Liver (tissue), 9 donors: ENCODE data around the gene GNG7. TPM values are rescaled to one million over a fixed set of nuclear protein-coding genes. Genes with fewer than 3 reads are reported as not detected.

Experiments
- DNase-seq: peaks from one replicate; pipeline ENCODE4 v3.0.0-alpha.2; 2017; ENCODE audit warnings: low spot score
- H3K27ac ChIP-seq, 2 donors: one replicate each; pipeline ENCODE4 v1.7.0; 2013; ENCODE audit warnings: inconsistent platforms in 2 of 2, low read length in 2 of 2, control low read depth in 1 of 2, low read depth in 1 of 2, mild to moderate bottlenecking in 1 of 2
- H3K27me3 ChIP-seq, 4 donors: one replicate each; pipeline versions ENCODE4 v1.6.1 to v1.7.0; 2013; ENCODE audit warnings: low read length in 3 of 4, inconsistent platforms in 1 of 4, mild to moderate bottlenecking in 1 of 4, moderate library complexity in 1 of 4; ENCODE audit not compliant: control insufficient read depth in 4 of 4, insufficient read depth in 4 of 4
- H3K36me3 ChIP-seq, 4 donors: one replicate each; pipeline versions ENCODE4 v1.6.1 to v1.7.0; 2013; ENCODE audit warnings: low read length in 3 of 4, mild to moderate bottlenecking in 3 of 4, low read depth in 1 of 4, moderate library complexity in 1 of 4; ENCODE audit not compliant: control insufficient read depth in 4 of 4, insufficient read depth in 3 of 4
- H3K4me1 ChIP-seq, 4 donors: one replicate each; pipeline versions ENCODE4 v1.6.1 to v1.7.0; 2013; ENCODE audit warnings: low read length in 3 of 4, mild to moderate bottlenecking in 3 of 4, moderate library complexity in 1 of 4; ENCODE audit not compliant: control insufficient read depth in 4 of 4, insufficient read depth in 4 of 4
- H3K4me3 ChIP-seq, 3 donors: one replicate each; pipeline versions ENCODE4 v1.6.1 to v1.7.0; 2013; ENCODE audit warnings: low read length in 3 of 3, control low read depth in 1 of 3, low read depth in 1 of 3, mild to moderate bottlenecking in 1 of 3
- H3K9ac ChIP-seq, 2 donors: one replicate each; pipeline ENCODE4 v1.7.0; 2013; ENCODE audit warnings: low read length in 2 of 2, mild to moderate bottlenecking in 2 of 2, moderate library complexity in 2 of 2, control low read depth in 1 of 2, low read depth in 1 of 2
- H3K9me3 ChIP-seq, 4 donors: one replicate each; pipeline versions ENCODE4 v1.6.1 to v1.7.0; 2013; ENCODE audit warnings: low read length in 3 of 4; ENCODE audit not compliant: control insufficient read depth in 4 of 4
- EGR1 ChIP-seq, 2 donors: IDR thresholded peaks; 2 replicates each; pipeline ENCODE4 v1.6.1; 2016 to 2018; ENCODE audit warnings: antibody characterized with exemption in 2 of 2, low read depth in 2 of 2
- FOXA1 ChIP-seq: IDR thresholded peaks from 2 replicates; pipeline ENCODE4 v1.6.1; 2016; ENCODE audit warnings: antibody characterized with exemption
- FOXA2 ChIP-seq: IDR thresholded peaks from 2 replicates; pipeline ENCODE4 v1.6.1; 2016; ENCODE audit warnings: antibody characterized with exemption
- GABPA ChIP-seq, 2 donors: IDR thresholded peaks in 1 of 2; conservative IDR thresholded peaks in 1 of 2; 2 replicates each; pipeline ENCODE4 v1.6.1; 2016; ENCODE audit warnings: antibody characterized with exemption in 2 of 2, mild to moderate bottlenecking in 1 of 2, moderate library complexity in 1 of 2
- HNF4A ChIP-seq, 2 donors: conservative IDR thresholded peaks; 2 replicates each; pipeline ENCODE4 v1.6.1; 2016; ENCODE audit warnings: antibody characterized with exemption in 2 of 2, mild to moderate bottlenecking in 2 of 2
- HNF4G ChIP-seq: IDR thresholded peaks from 2 replicates; pipeline ENCODE4 v1.6.1; 2016; ENCODE audit warnings: antibody characterized with exemption
- JUND ChIP-seq, 2 donors: IDR thresholded peaks; 2 replicates each; pipeline ENCODE4 v1.6.1; 2016; ENCODE audit warnings: antibody characterized with exemption in 2 of 2
- NR2F2 ChIP-seq: IDR thresholded peaks from 2 replicates; pipeline ENCODE4 v1.6.1; 2016; ENCODE audit warnings: antibody characterized with exemption
- RAD21 ChIP-seq, 2 donors: IDR thresholded peaks; 2 replicates each; pipeline ENCODE4 v1.6.1; 2016; ENCODE audit warnings: antibody characterized with exemption in 2 of 2, mild to moderate bottlenecking in 2 of 2
- RXRA ChIP-seq, 2 donors: IDR thresholded peaks; 2 replicates each; pipeline ENCODE4 v1.6.1; 2017 to 2018; ENCODE audit warnings: antibody characterized with exemption in 2 of 2, mild to moderate bottlenecking in 1 of 2
- SP1 ChIP-seq: IDR thresholded peaks from 2 replicates; pipeline ENCODE4 v1.6.1; 2018; ENCODE audit warnings: antibody characterized with exemption, mild to moderate bottlenecking
- TAF1 ChIP-seq: conservative IDR thresholded peaks from 2 replicates; pipeline ENCODE4 v1.6.1; 2016; ENCODE audit warnings: antibody characterized with exemption, mild to moderate bottlenecking
- YY1 ChIP-seq: IDR thresholded peaks from 2 replicates; pipeline ENCODE4 v1.6.1; 2016; ENCODE audit warnings: antibody characterized with exemption, mild to moderate bottlenecking
- WGBS: extraction: QIAGEN DNeasy Blood & Tissue Kit; methylation state at CpG from one replicate; pipeline ENCODE4 v1.1.7; 2013; 5-methylcytosine and 5-hydroxymethylcytosine counted together
- polyA plus RNA-seq, 2 donors: library from polyadenylated mRNA; stranded (reverse) in 1 of 2; unstranded in 1 of 2; fragments of 200-250 nt in 1 of 2; fragments of >200 nt in 1 of 2; fragmentation: Nextera tagmentation in 1 of 2; extraction: Ambion mirVana in 1 of 2; gene quantifications; one replicate each; pipeline versions ENCODE4 v1.2.1 to v1.2.3, GENCODE V29; 2013 to 2015
- total RNA-seq, 2 donors: library from RNA; depleted of rRNA; stranded (reverse); fragments of >200 nt; gene quantifications; one replicate each; pipeline ENCODE4 v1.2.3, GENCODE V29; 2014
- TF ChIP-seq, protein P1 (sequence below): fragments of 150-350 bp; IDR thresholded peaks from 2 replicates; pipeline ENCODE4 v1.5.1; 2017; ENCODE audit warnings: improper control_type of control experiment, low read depth, low read length; ENCODE audit not compliant: missing input control
- TF ChIP-seq, protein P2 (sequence below): IDR thresholded peaks from 2 replicates; pipeline ENCODE4 v1.6.1; 2016; ENCODE audit warnings: antibody characterized with exemption, mild to moderate bottlenecking
- TF ChIP-seq, protein P3 (sequence below): IDR thresholded peaks from 2 replicates; pipeline ENCODE4 v1.6.1; 2016; ENCODE audit warnings: antibody characterized with exemption
- TF ChIP-seq, protein P4 (sequence below): IDR thresholded peaks from 2 replicates; pipeline ENCODE4 v1.6.1; 2016; ENCODE audit warnings: antibody characterized with exemption
- TF ChIP-seq, protein P5 (sequence below): IDR thresholded peaks from 2 replicates; pipeline ENCODE4 v1.6.1; 2016; ENCODE audit warnings: antibody characterized with exemption
- donor health status: healthy.
- donor health status: healthy.
- donor health status: healthy.
- donor health status: healthy.
- donor health status: healthy.

Gene GNG7
- total and polyA plus RNA-seq, 4 donors, result 0.75 to 1.9 (median 1.1) TPM

DNA sequence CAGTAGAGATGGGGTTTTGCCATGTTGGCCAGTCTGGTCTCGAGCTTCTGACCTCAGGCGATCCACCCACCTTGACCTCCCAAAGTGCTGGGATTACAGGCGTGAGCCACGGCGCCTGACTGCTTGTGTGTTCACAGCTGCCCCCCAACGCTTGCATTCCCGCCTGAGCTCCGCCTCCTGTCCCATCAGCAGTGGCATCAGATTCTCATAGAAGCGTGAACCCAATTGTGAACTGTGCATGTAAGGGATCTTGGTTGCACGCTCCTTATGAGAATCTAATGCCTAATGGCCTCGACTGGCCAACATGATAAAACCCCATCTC lies 150.7 kb downstream of the GNG7 start:
- no peaks in the 10 kb centered on the region for H3K36me3 ChIP-seq
- no peak overlapping the region for H3K9ac ChIP-seq
- H3K27me3 ChIP-seq, result no peaks in the 10 kb centered on the region
- H3K4me1 ChIP-seq, result peaks cover 3 to 12% (median 7%) of the 10 kb centered on the region in 4 donors
- no peak overlapping the region for H3K4me3 ChIP-seq
- WGBS, result 92% methylated on average over 11 of the region's 11 CpGs
- TF ChIP-seq NR2F2 (no peak), JUND (IDR thresholded peaks at IDR 0.05) (no peak), EGR1 (IDR thresholded peaks at IDR 0.05; ENCODE audit: low read depth in 2 of 2) (no peak), TAF1 (no peak), RAD21 (IDR thresholded peaks at IDR 0.05) (no peak), YY1 (no peak), FOXA1 (no peak), FOXA2 (no peak), RXRA (IDR thresholded peaks at IDR 0.05) (no peak), HNF4A (conservative IDR thresholded peaks at IDR 0.05) (no peak), HNF4G (no peak), GABPA (IDR thresholded peaks at IDR 0.05 in 1 of 2, conservative IDR thresholded peaks at IDR 0.05 in 1 of 2) (no peak), SP1 (no peak)
- TF ChIP-seq, protein P1, sequence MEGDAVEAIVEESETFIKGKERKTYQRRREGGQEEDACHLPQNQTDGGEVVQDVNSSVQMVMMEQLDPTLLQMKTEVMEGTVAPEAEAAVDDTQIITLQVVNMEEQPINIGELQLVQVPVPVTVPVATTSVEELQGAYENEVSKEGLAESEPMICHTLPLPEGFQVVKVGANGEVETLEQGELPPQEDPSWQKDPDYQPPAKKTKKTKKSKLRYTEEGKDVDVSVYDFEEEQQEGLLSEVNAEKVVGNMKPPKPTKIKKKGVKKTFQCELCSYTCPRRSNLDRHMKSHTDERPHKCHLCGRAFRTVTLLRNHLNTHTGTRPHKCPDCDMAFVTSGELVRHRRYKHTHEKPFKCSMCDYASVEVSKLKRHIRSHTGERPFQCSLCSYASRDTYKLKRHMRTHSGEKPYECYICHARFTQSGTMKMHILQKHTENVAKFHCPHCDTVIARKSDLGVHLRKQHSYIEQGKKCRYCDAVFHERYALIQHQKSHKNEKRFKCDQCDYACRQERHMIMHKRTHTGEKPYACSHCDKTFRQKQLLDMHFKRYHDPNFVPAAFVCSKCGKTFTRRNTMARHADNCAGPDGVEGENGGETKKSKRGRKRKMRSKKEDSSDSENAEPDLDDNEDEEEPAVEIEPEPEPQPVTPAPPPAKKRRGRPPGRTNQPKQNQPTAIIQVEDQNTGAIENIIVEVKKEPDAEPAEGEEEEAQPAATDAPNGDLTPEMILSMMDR, result no peak
- TF ChIP-seq, protein P2, sequence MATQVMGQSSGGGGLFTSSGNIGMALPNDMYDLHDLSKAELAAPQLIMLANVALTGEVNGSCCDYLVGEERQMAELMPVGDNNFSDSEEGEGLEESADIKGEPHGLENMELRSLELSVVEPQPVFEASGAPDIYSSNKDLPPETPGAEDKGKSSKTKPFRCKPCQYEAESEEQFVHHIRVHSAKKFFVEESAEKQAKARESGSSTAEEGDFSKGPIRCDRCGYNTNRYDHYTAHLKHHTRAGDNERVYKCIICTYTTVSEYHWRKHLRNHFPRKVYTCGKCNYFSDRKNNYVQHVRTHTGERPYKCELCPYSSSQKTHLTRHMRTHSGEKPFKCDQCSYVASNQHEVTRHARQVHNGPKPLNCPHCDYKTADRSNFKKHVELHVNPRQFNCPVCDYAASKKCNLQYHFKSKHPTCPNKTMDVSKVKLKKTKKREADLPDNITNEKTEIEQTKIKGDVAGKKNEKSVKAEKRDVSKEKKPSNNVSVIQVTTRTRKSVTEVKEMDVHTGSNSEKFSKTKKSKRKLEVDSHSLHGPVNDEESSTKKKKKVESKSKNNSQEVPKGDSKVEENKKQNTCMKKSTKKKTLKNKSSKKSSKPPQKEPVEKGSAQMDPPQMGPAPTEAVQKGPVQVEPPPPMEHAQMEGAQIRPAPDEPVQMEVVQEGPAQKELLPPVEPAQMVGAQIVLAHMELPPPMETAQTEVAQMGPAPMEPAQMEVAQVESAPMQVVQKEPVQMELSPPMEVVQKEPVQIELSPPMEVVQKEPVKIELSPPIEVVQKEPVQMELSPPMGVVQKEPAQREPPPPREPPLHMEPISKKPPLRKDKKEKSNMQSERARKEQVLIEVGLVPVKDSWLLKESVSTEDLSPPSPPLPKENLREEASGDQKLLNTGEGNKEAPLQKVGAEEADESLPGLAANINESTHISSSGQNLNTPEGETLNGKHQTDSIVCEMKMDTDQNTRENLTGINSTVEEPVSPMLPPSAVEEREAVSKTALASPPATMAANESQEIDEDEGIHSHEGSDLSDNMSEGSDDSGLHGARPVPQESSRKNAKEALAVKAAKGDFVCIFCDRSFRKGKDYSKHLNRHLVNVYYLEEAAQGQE, result no peak
- TF ChIP-seq, protein P3, sequence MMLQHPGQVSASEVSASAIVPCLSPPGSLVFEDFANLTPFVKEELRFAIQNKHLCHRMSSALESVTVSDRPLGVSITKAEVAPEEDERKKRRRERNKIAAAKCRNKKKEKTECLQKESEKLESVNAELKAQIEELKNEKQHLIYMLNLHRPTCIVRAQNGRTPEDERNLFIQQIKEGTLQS, result no peak
- TF ChIP-seq, protein P4, sequence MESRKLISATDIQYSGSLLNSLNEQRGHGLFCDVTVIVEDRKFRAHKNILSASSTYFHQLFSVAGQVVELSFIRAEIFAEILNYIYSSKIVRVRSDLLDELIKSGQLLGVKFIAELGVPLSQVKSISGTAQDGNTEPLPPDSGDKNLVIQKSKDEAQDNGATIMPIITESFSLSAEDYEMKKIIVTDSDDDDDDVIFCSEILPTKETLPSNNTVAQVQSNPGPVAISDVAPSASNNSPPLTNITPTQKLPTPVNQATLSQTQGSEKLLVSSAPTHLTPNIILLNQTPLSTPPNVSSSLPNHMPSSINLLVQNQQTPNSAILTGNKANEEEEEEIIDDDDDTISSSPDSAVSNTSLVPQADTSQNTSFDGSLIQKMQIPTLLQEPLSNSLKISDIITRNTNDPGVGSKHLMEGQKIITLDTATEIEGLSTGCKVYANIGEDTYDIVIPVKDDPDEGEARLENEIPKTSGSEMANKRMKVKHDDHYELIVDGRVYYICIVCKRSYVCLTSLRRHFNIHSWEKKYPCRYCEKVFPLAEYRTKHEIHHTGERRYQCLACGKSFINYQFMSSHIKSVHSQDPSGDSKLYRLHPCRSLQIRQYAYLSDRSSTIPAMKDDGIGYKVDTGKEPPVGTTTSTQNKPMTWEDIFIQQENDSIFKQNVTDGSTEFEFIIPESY, result no peak
- TF ChIP-seq, protein P5, sequence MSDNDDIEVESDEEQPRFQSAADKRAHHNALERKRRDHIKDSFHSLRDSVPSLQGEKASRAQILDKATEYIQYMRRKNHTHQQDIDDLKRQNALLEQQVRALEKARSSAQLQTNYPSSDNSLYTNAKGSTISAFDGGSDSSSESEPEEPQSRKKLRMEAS, result no peak
- no peak for DNase-seq
- no peak overlapping the region for H3K27ac ChIP-seq
- no peaks in the 10 kb centered on the region for H3K9me3 ChIP-seq
